Activated naive CD8-positive, alpha-beta T cell treated with anti-CD3 and anti-CD28 coated beads, Interleukin-2, amount 10 ng/mL, durations not matched to agents 7 days and 5 days (primary cell): ENCODE data around the gene FOSB. TPM values are rescaled to one million over a fixed set of nuclear protein-coding genes. Genes with fewer than 3 reads are reported as not detected.

ENCODE experiments used
- ATAC-seq: fragments of 150-1000 bp; cut with Tn5 transposase; one replicate; pipeline ENCODE4 v1.10.0; 2021; ENCODE audit warnings: low read depth, moderate library complexity
- POLR2A ChIA-PET: fragments of 350-600 bp; sonication (Branson Sonifier 250); formaldehyde crosslinking; loops from one replicate; lab custom pipeline; 2021; ENCODE audit warnings: antibody characterized with exemption; lab: Charles Lee
- DNase-seq: peaks from one replicate; pipeline ENCODE4 v3.0.0; 2021
- H3K27ac Mint-ChIP-seq: one replicate; pipeline ENCODE4 v1.8.0; 2022; ENCODE audit warnings: mild to moderate bottlenecking, mixed read lengths
- H3K27me3 Mint-ChIP-seq: one replicate; pipeline ENCODE4 v1.8.0; 2022; ENCODE audit warnings: mild to moderate bottlenecking, moderate library complexity, mixed read lengths
- H3K36me3 Mint-ChIP-seq: one replicate; pipeline ENCODE4 v1.8.0; 2021; ENCODE audit warnings: mild to moderate bottlenecking, mixed read lengths
- H3K4me1 Mint-ChIP-seq: one replicate; pipeline ENCODE4 v1.8.0; 2021; ENCODE audit warnings: mixed read lengths
- H3K4me3 Mint-ChIP-seq: one replicate; pipeline ENCODE4 v1.8.0; 2022; ENCODE audit warnings: mild to moderate bottlenecking, moderate library complexity, mixed read lengths
- H3K9me3 Mint-ChIP-seq: one replicate; pipeline ENCODE4 v1.8.0; 2021; ENCODE audit warnings: mixed read lengths
- total RNA-seq, 2 experiments: library from RNA; stranded (reverse); gene quantifications; one replicate each; pipeline ENCODE4 v1.2.3, GENCODE V29; 2021

The FOSB gene
- 10 to 100 TPM; 68.7 to 69.4 TPM for total RNA-seq

GRCh38 chr19:45467456-45468158 is at the start of gene FOSB:
Gene FOSB, plus strand, starts transcription at chr19:45467996. Its CDS starts 591 bp downstream, at chr19:45468587.
- POLR2A ChIA-PET = interaction anchor here (0.6 to 4.8 kb wide), 9 partner anchors 10 to 300 kb away, joined by 3 to 60 read pairs (median 5); no protein-coding TSS in a partner anchor
- ATAC-seq = peak; percentile 6
- H3K9me3 Mint-ChIP-seq = no peaks in the 10 kb centered on the region
- H3K36me3 Mint-ChIP-seq = no peaks in the 10 kb centered on the region
- H3K4me1 Mint-ChIP-seq = peaks cover 13% of the 10 kb centered on the region
- H3K27ac Mint-ChIP-seq = peak within 1 kb of the TSS; percentile 97
- DNase-seq = peak; percentile 96
- H3K4me3 Mint-ChIP-seq = peak within 1 kb of the TSS; percentile 93
- H3K27me3 Mint-ChIP-seq = peaks cover 26% of the 10 kb centered on the region

DNA sequence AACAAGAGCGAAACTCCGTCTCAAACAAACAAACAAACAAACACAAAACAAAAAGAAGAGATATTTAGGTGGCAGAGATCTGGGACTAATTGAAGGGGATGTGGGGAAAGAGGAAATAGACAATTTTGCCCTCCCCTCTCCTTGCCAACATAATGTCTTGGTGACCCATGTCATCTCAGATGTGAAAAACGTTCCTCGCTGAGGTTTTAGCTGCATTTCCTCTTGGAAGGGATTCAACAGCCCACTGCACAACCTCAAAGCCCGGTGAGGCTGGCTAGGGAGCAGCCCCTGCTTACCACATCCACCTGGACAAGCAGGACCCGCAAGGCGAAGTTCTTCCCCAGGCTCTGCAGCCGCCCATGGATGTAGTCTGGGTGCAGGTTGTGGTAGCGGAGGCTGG is 49.0 kb upstream of the FOSB start:
- ATAC-seq (no peak), DNase-seq (no peak)
- Mint-ChIP-seq H3K36me3 (peaks cover 20% of the 10 kb centered on the region), H3K9me3 (no peaks in the 10 kb centered on the region), H3K4me1 (peaks cover 42% of the 10 kb centered on the region), H3K27ac (peak overlapping the region; percentile 92), H3K4me3 (peak overlapping the region; percentile 76), H3K27me3 (no peaks in the 10 kb centered on the region)
- POLR2A ChIA-PET = interaction anchor here (1.0 to 1.6 kb wide), 4 partner anchors 9 to 49 kb away, joined by 3 to 5 read pairs (median 4); partner anchors contain the start of gene FOSB

DNA sequence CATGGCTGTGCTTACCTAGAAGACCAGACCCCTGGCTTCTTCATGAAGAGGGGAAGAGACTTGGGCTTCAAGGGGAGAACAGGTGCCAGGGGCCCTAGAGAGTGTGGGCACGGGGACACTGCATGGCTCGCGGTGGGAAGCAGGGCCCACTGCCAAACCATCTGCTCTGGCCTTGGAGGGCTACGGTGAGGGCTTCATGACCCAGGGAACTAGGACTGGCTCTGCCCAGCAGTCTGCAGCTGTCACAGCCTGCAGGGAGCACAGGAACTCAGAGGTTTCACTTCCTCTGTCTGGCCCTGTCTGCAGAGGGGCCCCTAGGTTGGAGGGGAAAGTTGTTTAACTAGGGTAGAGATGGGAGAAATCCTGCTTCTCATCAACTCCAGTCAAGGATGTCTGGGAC is 48.4 kb upstream of the FOSB start:
- POLR2A ChIA-PET = interaction anchor here (1.0 to 1.6 kb wide), 4 partner anchors 9 to 48 kb away, joined by 3 to 5 read pairs (median 4); partner anchors contain the start of gene FOSB
- DNase-seq = peak; percentile 51

GRCh38 chr19:45419895-45420294 is 47.9 kb upstream of the FOSB start:
- POLR2A ChIA-PET = interaction anchor here (1.0 to 1.6 kb wide), 3 partner anchors 11 to 48 kb away, joined by 3 to 4 read pairs (median 4); partner anchors contain the start of gene FOSB
- H3K4me1 Mint-ChIP-seq = peaks cover 49% of the 10 kb centered on the region
- H3K27ac Mint-ChIP-seq = peak overlapping the region; percentile 92
- H3K4me3 Mint-ChIP-seq = peak overlapping the region; percentile 76
- no peak for ATAC-seq
- H3K9me3 Mint-ChIP-seq = no peaks in the 10 kb centered on the region
- H3K27me3 Mint-ChIP-seq = no peaks in the 10 kb centered on the region
- DNase-seq = no peak
- H3K36me3 Mint-ChIP-seq = peaks cover 20% of the 10 kb centered on the region

More for the DNA sequence above, 48.4 kb upstream of the FOSB start:
- Mint-ChIP-seq H3K27ac (peak overlapping the region; percentile 92), H3K27me3 (no peaks in the 10 kb centered on the region), H3K4me3 (peak overlapping the region; percentile 76), H3K9me3 (no peaks in the 10 kb centered on the region), H3K36me3 (peaks cover 20% of the 10 kb centered on the region), H3K4me1 (peaks cover 46% of the 10 kb centered on the region)
- peak; percentile 59 for ATAC-seq

DNA sequence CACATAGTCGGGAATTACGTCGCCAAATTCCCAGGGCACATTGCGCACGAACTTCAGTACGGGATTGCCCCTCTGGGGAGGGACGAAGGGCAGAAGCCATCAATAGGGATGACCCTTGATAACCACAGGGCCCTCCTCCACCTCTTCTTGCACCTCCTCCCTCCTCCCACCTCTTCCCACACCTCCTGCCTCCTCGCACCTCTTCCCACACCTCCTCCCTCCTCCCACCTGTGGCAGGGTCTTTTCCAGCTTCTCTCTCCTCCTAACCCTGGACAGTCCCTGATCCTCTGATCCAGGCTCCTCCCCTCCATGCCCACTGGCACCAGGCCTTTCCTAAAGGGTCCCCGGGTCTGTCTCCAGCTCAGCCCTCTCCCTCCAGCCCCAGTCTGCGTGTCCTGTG is 47.4 kb upstream of the FOSB start:
- Mint-ChIP-seq H3K27me3 (no peaks in the 10 kb centered on the region), H3K4me1 (peaks cover 49% of the 10 kb centered on the region), H3K9me3 (no peaks in the 10 kb centered on the region), H3K4me3 (peak overlapping the region; percentile 58), H3K36me3 (peaks cover 20% of the 10 kb centered on the region), H3K27ac (peak overlapping the region; percentile 83)
- DNase-seq (no peak), ATAC-seq (no peak)
- POLR2A ChIA-PET = interaction anchor here (1.0 kb wide), 1 partner anchor 12 kb away, joined by 3 read pairs; no protein-coding TSS in a partner anchor

GRCh38 chr19:45420871-45421270 is 46.9 kb upstream of the FOSB start:
- ATAC-seq = no peak
- Mint-ChIP-seq H3K36me3 (peaks cover 16% of the 10 kb centered on the region), H3K27ac (peak overlapping the region; percentile 83), H3K9me3 (no peaks in the 10 kb centered on the region), H3K4me1 (peaks cover 53% of the 10 kb centered on the region), H3K4me3 (peak overlapping the region; percentile 50), H3K27me3 (no peaks in the 10 kb centered on the region)
- DNase-seq = no peak
- POLR2A ChIA-PET = interaction anchor here (1.0 kb wide), 1 partner anchor 13 kb away, joined by 3 read pairs; no protein-coding TSS in a partner anchor

DNA sequence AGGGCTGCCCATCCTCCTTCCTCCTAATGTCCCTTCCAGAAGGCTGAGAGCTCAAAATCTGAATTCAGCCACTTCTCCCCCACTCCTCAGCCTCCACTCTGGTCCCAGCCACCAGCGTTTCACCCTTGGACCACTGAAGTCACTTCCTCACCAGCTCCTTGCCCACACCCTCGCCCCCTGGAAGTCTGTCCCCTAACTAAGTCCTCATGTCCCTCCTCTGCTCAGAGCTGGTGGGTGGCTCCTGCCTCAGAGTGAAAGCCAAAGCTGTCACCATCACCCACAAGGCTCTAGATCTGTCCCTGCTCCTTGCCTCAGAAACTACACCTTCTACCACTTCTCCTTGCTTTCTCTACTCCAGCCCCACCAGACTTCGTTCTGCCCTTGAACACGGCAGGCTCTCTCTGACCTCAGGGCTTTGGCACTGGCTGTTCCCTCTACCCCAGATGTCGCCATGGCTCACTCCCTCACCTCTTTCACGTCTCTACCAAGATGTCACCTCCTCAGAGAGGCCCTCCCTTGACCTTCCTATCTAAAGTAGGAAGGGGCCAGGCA is 45.8 kb upstream of the FOSB start:
- peak overlapping the region; percentile 63 for H3K27ac Mint-ChIP-seq
- peak overlapping the region; percentile 57 for H3K4me3 Mint-ChIP-seq
- DNase-seq (no peak), ATAC-seq (no peak)
- H3K9me3 Mint-ChIP-seq = no peaks in the 10 kb centered on the region
- H3K27me3 Mint-ChIP-seq = no peaks in the 10 kb centered on the region
- peaks cover 53% of the 10 kb centered on the region for H3K4me1 Mint-ChIP-seq
- POLR2A ChIA-PET = interaction anchor here (0.8 kb wide), 1 partner anchor 48 kb away, joined by 4 read pairs; no protein-coding TSS in a partner anchor
- H3K36me3 Mint-ChIP-seq = peaks cover 13% of the 10 kb centered on the region

DNA sequence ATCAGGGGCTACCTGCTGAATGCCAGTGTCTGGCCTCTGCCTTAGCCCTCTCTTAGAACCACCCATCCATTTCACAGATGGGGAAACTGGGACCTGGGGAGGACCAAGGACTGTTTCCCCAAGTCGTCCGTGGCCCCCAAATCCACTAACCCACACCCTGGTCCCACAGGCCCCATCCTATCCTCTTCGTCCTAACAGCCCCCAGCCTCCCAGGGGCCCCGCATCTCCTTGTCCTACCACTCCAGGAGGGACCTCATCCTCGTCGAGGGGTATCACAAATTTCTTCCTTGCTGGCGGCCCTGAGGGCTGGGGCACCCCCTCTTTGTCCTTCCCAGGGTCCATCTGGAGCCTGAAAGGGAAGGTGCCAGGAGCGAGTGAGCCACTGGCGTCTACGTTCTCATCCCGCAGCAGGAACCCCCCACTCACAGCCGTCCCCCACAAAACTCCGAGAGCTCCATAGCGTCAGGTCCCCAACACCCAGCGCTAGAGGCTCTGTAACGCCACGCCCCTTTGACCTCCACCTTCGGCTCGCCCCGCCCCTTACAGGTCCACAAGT is 44.7 kb upstream of the FOSB start:
- Mint-ChIP-seq H3K9me3 (no peaks in the 10 kb centered on the region), H3K4me3 (peak overlapping the region; percentile 95), H3K27ac (peak overlapping the region; percentile 94), H3K27me3 (peaks cover 6% of the 10 kb centered on the region), H3K36me3 (peaks cover 9% of the 10 kb centered on the region), H3K4me1 (peaks cover 56% of the 10 kb centered on the region)
- ATAC-seq (no peak), DNase-seq (no peak)
- POLR2A ChIA-PET = interaction anchor here (0.7 to 1.7 kb wide), 4 partner anchors 13 to 55 kb away, joined by 3 to 8 read pairs (median 4); no protein-coding TSS in a partner anchor

DNA sequence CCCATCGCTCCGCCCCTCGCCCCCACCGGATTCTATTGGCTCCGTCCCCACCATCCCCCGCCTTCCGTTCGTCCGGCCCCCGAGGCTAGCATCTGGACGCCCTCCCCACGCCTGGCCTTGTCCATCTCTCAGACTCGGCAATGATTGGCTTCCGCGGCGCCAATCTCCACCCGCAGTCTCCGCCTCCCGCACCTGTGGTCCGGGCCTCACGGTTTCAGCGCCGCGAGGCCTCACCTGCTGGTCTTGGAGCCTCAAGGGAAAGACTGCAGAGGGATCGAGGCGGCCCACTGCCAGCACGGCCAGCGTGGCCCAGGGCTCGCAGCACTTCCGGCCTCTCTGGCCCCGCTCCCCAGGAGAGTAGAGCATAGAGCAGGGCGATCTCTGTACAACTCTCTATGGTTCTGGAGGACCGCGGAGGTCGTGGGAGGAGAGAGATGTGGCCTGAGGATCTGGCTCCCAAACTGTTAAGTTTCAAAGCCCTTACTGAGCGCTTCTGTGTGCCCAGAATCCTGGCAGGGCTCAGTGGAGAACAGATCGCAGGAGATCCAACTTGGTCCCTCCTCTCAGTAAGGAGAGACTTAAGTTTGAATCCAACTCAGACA is 44.1 kb upstream of the FOSB start, which contains the start of gene ERCC1:
ERCC1 (minus strand) TSS at position 329 of the 602 bp plus-strand sequence. CDS start 543 bp downstream, outside the sequence.
- ATAC-seq (peak; percentile 72), DNase-seq (peak; percentile 90)
- H3K27me3 Mint-ChIP-seq = peaks cover 10% of the 10 kb centered on the region
- peak within 1 kb of the TSS; percentile 95 for H3K4me3 Mint-ChIP-seq
- H3K4me1 Mint-ChIP-seq = peaks cover 54% of the 10 kb centered on the region
- peak within 1 kb of the TSS; percentile 94 for H3K27ac Mint-ChIP-seq
- H3K9me3 Mint-ChIP-seq = no peaks in the 10 kb centered on the region
- POLR2A ChIA-PET = interaction anchor here (0.7 to 1.7 kb wide), 4 partner anchors 14 to 55 kb away, joined by 3 to 8 read pairs (median 4); no protein-coding TSS in a partner anchor
- peaks cover 7% of the 10 kb centered on the region for H3K36me3 Mint-ChIP-seq

- Mint-ChIP-seq H3K36me3 (peaks cover 6% of the 10 kb centered on the region), H3K4me1 (peaks cover 47% of the 10 kb centered on the region), H3K27me3 (peaks cover 15% of the 10 kb centered on the region), H3K4me3 (peak overlapping the region; percentile 95), H3K9me3 (no peaks in the 10 kb centered on the region), H3K27ac (peak overlapping the region; percentile 94)
- ATAC-seq (peak; percentile 26), DNase-seq (peak; percentile 59)
- POLR2A ChIA-PET = interaction anchor here (1.3 to 1.7 kb wide), 2 partner anchors 16 to 45 kb away, joined by 4 to 8 read pairs; no protein-coding TSS in a partner anchor
These were observed 43.4 kb upstream of the FOSB start for GRCh38 chr19:45424191-45425058.

- Mint-ChIP-seq H3K27ac (peak overlapping the region; percentile 10), H3K27me3 (peaks cover 26% of the 10 kb centered on the region), H3K4me3 (peak overlapping the region; percentile 68), H3K4me1 (peaks cover 19% of the 10 kb centered on the region), H3K36me3 (no peaks in the 10 kb centered on the region), H3K9me3 (no peaks in the 10 kb centered on the region)
- POLR2A ChIA-PET = interaction anchor here (0.7 to 1.4 kb wide), 3 partner anchors 10 to 87 kb away, joined by 5 to 7 read pairs (median 5); no protein-coding TSS in a partner anchor
- ATAC-seq (no peak), DNase-seq (no peak)
These were observed 39.2 kb upstream of the FOSB start for GRCh38 chr19:45428384-45429231.
